Neural cell (in vitro differentiated cells): ENCODE measurements around the gene EIF4B.

Experiments used
- CTCF ChIP-seq: fragments of 450-650 bp; IDR thresholded peaks from 2 replicates; pipeline ENCODE4 v1.5.1; 2014; ENCODE audit warnings: antibody characterized with exemption, mild to moderate bottlenecking, moderate library complexity; ENCODE audit not compliant: poor library complexity, severe bottlenecking
- EP300 ChIP-seq: fragments of 450-650 bp; conservative IDR thresholded peaks from 2 replicates; pipeline ENCODE4 v1.6.1; 2014; ENCODE audit warnings: antibody characterized with exemption, mild to moderate bottlenecking, moderate library complexity; ENCODE audit not compliant: poor library complexity, severe bottlenecking
- EZH2 ChIP-seq: fragments of 200-600, 300-800 bp; shearing (Covaris generic), sonication (generic); IDR thresholded peaks from 2 replicates; pipeline ENCODE4 v1.6.1; 2014; ENCODE audit warnings: antibody characterized with exemption, low read length, borderline replicate concordance, mild to moderate bottlenecking; ENCODE audit not compliant: insufficient read depth, poor library complexity, severe bottlenecking
- MXI1 ChIP-seq: fragments of 450-650 bp; conservative IDR thresholded peaks from 2 replicates; pipeline ENCODE4 v1.6.1; 2014; ENCODE audit warnings: antibody characterized with exemption, mild to moderate bottlenecking; ENCODE audit not compliant: poor library complexity, severe bottlenecking
- POLR2AphosphoS5 ChIP-seq: IDR thresholded peaks from 2 replicates; pipeline ENCODE4 v1.6.1; 2012
- RAD21 ChIP-seq: fragments of 450-650 bp; conservative IDR thresholded peaks from 2 replicates; pipeline ENCODE4 v1.6.1; 2014; ENCODE audit warnings: antibody characterized with exemption, mild to moderate bottlenecking, moderate library complexity
- SMC3 ChIP-seq: fragments of 450-650 bp; conservative IDR thresholded peaks from 2 replicates; pipeline ENCODE4 v1.6.1; 2014; ENCODE audit warnings: antibody characterized with exemption, mild to moderate bottlenecking, moderate library complexity; ENCODE audit not compliant: poor library complexity
- TAF1 ChIP-seq: IDR thresholded peaks from 2 replicates; pipeline ENCODE4 v1.6.1; 2012; ENCODE audit warnings: low read depth
- TF ChIP-seq, protein P1 (sequence below): IDR thresholded peaks from 2 replicates; pipeline ENCODE4 v1.6.1; 2012; ENCODE audit warnings: borderline replicate concordance

DNA sequence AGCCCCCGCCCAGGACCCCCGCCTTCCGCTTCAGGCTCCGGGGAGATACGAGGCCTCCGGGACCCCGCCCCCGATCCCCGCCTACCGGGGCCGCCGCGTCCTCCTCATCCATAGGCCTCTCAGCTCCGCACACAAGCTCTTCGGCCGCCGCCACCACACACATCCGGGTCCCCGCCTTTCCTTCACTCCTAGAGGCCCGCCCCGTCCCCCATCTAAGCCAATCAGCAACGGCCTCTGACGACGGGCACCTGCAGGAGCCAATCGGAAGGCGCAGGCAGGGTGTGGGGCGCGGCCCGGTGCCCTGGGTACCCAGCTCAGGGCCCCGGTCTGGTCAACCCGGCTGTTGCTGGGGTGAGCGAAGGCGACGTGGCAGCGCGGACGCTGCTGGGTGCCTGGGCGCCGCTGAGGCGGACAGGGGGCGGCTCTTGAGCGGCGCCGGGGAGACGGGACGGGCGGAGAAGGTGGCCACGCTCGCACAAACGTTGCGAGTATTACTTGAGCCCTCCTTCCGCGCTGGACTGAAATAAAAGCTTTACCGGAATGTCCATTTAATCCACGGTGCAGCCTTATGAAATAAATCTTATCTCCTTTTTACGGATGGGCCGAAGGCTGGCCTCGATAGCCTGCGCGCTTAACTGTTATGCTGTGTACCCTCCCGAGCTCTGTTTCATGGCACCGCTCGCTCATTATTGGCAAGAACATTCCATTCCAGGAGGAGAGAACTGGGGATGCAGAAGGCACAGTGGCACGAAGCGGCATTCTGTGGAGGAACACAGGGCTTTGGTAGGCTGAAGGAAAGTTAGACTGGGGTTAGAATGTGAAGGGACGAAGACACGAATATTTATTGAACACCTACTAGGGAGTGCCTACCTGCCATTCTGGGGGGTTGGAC is 73.2 kb downstream of the EIF4B start, which contains the start of gene SPRYD3:
- TF ChIP-seq, protein P1, sequence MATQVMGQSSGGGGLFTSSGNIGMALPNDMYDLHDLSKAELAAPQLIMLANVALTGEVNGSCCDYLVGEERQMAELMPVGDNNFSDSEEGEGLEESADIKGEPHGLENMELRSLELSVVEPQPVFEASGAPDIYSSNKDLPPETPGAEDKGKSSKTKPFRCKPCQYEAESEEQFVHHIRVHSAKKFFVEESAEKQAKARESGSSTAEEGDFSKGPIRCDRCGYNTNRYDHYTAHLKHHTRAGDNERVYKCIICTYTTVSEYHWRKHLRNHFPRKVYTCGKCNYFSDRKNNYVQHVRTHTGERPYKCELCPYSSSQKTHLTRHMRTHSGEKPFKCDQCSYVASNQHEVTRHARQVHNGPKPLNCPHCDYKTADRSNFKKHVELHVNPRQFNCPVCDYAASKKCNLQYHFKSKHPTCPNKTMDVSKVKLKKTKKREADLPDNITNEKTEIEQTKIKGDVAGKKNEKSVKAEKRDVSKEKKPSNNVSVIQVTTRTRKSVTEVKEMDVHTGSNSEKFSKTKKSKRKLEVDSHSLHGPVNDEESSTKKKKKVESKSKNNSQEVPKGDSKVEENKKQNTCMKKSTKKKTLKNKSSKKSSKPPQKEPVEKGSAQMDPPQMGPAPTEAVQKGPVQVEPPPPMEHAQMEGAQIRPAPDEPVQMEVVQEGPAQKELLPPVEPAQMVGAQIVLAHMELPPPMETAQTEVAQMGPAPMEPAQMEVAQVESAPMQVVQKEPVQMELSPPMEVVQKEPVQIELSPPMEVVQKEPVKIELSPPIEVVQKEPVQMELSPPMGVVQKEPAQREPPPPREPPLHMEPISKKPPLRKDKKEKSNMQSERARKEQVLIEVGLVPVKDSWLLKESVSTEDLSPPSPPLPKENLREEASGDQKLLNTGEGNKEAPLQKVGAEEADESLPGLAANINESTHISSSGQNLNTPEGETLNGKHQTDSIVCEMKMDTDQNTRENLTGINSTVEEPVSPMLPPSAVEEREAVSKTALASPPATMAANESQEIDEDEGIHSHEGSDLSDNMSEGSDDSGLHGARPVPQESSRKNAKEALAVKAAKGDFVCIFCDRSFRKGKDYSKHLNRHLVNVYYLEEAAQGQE, result peak; percentile 62
- TF ChIP-seq EZH2 (no peak), CTCF (peak; percentile 15), MXI1 (peak; percentile 42), EP300 (no peak), TAF1 (peak; percentile 61), POLR2AphosphoS5 (peak; percentile 89), RAD21 (no peak), SMC3 (peak; percentile 37)
